GM21381 (cell line): ENCODE results near the gene OBSCN.
"Not testable (repeated sequence)": the region's sequence is repeated elsewhere in the genome, so short reads cannot be mapped to it uniquely, and the experiment has no call there.

ENCODE experiments used
- ATAC-seq: cut with Tn5 transposase; IDR thresholded peaks from one replicate; pipeline ENCODE4 v1.9.1; 2021; ENCODE audit warnings: mild to moderate bottlenecking, moderate library complexity; ENCODE audit not compliant: unreplicated experiment

Gene OBSCN

DNA sequence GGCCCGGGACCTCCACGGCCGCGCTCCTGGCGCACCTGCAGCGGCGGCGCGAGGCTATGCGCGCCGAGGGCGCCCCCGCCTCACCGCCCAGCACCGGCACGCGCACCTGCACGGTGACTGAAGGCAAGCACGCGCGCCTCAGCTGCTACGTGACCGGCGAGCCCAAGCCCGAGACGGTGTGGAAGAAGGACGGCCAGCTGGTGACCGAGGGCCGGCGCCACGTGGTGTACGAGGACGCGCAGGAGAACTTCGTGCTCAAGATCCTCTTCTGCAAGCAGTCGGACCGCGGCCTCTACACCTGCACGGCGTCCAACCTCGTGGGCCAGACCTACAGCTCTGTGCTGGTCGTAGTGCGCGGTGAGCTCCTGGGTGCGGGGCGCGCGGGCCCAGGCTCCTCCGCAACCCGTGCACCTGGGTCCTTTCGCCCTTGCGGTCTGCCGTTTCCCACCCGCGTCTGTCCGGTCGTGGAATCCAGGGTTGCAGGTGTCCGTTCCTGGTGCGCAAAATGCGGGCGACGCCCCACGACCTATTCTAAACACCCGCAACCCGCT lies 4.6 kb downstream of the OBSCN start:
- ATAC-seq = no peak

DNA sequence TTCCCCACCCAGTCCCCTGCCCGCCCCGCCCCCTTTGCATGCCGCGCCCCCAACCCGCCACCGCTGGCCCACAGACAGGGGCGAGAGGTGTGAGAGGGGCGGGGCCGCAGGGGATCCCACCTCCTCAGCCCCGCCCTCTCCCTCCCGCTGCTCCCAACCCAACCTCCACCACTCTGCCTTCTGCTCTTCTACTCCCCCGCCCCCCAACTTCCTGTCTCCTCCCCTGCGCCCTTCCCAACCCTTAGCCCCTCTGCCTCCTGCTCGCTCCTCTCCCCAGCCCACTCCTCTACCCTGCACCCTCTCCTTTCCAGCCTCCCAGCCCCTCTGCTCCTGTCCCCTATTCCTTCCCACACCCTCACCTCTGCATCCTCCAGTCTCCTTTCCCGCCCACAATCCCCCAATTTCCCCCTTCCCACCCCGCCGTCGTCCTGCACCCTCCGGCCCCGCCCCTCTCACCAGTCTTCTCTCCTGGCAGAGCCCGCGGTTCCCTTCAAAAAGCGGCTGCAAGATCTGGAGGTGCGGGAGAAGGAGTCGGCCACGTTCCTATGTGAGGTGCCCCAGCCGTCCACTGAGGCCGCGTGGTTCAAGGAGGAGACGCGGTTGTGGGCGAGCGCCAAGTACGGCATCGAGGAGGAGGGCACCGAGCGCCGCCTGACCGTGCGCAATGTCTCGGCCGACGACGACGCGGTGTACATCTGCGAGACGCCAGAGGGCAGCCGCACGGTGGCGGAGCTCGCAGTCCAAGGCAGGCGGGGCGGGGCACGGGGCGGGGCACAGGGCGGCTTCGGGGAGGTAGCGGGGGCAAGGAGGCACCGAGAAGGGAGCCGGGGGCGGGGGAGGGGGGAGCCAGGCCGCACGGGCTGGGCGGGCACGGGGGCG lies 5.4 kb downstream of the OBSCN start:
- peak; percentile 95 for ATAC-seq

- ATAC-seq = no peak
Measured at GRCh38 chr1:228213917-228214808, 6.3 kb downstream of the OBSCN start.

GRCh38 chr1:228214921-228215662 lies 7.2 kb downstream of the OBSCN start:
- no peak for ATAC-seq

- no peak for ATAC-seq
Measured at GRCh38 chr1:228215663-228216116, 7.8 kb downstream of the OBSCN start.

GRCh38 chr1:228216371-228217320 lies 8.8 kb downstream of the OBSCN start:
- no peak for ATAC-seq

GRCh38 chr1:228217551-228218344 lies 9.9 kb downstream of the OBSCN start:
- no peak for ATAC-seq

- ATAC-seq = no peak
Measured at GRCh38 chr1:228218513-228219244, 10.8 kb downstream of the OBSCN start.

GRCh38 chr1:228219245-228219961 lies 11.6 kb downstream of the OBSCN start:
- no peak for ATAC-seq

- ATAC-seq = no peak
Measured at GRCh38 chr1:228219962-228220780, 12.3 kb downstream of the OBSCN start.

- not testable (repeated sequence) for ATAC-seq
Measured at GRCh38 chr1:228221097-228221496, 13.3 kb downstream of the OBSCN start.

DNA sequence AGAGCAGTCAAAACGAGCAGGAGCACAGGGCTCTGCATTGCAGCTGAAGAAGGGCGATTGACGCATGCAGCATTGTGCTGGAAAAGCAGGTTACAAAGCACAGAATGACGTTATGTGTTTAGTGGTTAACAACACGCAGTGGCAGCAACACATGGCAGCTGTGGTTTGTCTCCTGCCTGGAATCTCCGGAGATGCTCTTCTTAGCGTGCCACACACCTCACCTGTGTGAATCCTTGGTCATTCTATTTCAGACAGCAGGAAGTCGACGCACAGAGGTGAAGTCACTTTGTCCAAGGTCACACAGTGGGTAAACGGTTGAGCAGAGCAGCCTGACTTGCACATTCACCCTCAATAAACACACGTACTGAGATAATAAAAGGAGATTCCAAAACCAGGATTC lies 14.7 kb downstream of the OBSCN start:
- ATAC-seq = no peak

GRCh38 chr1:228224198-228225164 lies 16.6 kb downstream of the OBSCN start:
- ATAC-seq = no peak

DNA sequence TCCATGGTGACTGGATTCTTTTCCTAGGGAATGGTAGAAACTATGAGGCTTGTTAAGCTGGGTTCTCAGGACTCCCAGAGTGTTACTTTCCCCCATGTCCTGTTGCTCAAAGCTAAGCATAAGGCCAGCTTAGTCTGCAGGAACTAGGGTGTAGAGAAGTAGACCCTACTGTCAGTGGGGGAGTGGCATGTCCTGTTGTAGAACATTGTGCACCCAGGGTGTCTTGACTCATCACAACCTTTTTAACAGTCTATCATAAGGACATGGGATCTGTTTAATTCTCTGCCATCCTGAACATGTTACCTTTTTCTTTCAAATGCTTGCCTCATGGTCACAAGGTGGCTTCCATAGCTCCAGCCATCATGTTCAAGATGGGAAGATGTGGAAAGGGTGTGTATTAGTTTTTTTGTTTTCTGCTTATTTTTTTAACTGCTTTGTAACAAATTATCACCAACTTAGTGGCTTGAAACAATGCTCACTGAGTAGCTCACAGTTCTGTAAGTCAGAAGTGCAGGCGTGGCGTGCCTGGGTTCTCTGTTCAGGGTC lies 17.4 kb downstream of the OBSCN start:
- no peak for ATAC-seq

DNA sequence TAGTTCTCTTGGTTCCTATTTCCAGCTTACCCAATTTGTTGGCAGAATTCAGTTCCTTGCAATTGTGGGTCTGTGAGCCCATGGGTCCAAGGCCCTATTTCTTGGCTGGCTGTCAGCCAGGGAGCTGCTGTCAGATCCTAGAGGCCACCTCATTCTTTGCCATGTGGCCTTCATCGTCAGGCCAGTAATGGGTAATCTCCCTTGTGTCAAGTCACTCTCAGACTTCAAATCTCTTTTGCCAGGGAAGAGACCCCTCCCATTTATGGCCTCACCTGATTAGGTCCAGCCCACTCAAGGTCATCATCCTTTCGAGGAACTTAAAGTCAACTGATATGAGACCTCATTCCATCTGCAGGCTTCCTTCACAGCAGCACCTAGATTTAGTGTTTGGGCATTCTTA lies 17.9 kb downstream of the OBSCN start:
- no peak for ATAC-seq
